ENCODE results near the gene HMSD. TPM values are rescaled to one million over a fixed set of nuclear protein-coding genes. Genes with fewer than 3 reads are reported as not detected.

Gene HMSD
- total RNA-seq, 1 experiment from 2014 or later = 3.0 TPM

DNA sequence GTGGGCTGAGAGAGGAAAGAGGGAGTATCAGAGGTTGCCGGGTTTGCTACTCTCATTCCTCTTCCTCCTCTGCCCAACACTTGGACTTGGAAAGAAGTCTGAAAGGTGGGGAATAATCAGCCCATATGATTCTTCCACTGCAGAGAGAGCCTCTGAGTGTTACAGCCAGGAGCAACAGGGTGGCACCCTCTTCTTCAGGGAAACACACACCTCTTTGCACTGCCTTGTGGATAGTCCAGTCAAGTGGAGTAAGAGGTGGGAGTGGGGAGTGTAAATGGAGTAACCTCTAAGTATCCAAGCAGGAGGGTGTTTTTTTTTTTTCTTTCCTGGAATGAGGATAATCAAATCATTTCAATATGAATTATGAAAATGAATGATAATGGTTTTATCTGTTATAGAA lies 11.8 kb downstream of the HMSD start:
- POLR2A ChIA-PET = no interaction called here
- Mint-ChIP-seq H3K9me3 (no peaks in the 10 kb centered on the region), H3K27me3 (ENCODE audit: low read depth) (peaks cover 3% of the 10 kb centered on the region; the same call in 1 of the 2 replicates), H3K4me1 (no peaks in the 10 kb centered on the region), H3K4me3 (no peak overlapping the region), H3K27ac (no peak overlapping the region), H3K36me3 (no peaks in the 10 kb centered on the region)
- ATAC-seq (no peak), DNase-seq (ENCODE audit: low spot score) (no peak)
- TF ChIP-seq CBFB (CRISPR knock-in tag; IDR thresholded peaks at IDR 0.05; ENCODE audit: low read depth) (no peak), ETV6 (CRISPR knock-in tag; IDR thresholded peaks at IDR 0.05) (no peak), TEAD1 (CRISPR knock-in tag; IDR thresholded peaks at IDR 0.05) (no peak), ZNF396 (CRISPR knock-in tag; IDR thresholded peaks at IDR 0.05; ENCODE audit: borderline replicate concordance) (no peak), ZNF232 (CRISPR knock-in tag; IDR thresholded peaks at IDR 0.05) (no peak), NR3C1 (CRISPR knock-in tag; conservative IDR thresholded peaks at IDR 0.05; ENCODE audit: low read depth) (no peak), ESRRA (CRISPR knock-in tag; IDR thresholded peaks at IDR 0.05; ENCODE audit: borderline replicate concordance) (no peak), SOX15 (CRISPR knock-in tag; IDR thresholded peaks at IDR 0.05) (no peak), CREM (CRISPR knock-in tag; IDR thresholded peaks at IDR 0.05) (no peak), SMAD3 (CRISPR knock-in tag; IDR thresholded peaks at IDR 0.05; ENCODE audit: borderline replicate concordance) (no peak)
- TF ChIP-seq, protein P1, sequence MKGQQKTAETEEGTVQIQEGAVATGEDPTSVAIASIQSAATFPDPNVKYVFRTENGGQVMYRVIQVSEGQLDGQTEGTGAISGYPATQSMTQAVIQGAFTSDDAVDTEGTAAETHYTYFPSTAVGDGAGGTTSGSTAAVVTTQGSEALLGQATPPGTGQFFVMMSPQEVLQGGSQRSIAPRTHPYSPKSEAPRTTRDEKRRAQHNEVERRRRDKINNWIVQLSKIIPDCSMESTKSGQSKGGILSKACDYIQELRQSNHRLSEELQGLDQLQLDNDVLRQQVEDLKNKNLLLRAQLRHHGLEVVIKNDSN (CRISPR knock-in tag; IDR thresholded peaks at IDR 0.05) = no peak
- TF ChIP-seq, protein P2, sequence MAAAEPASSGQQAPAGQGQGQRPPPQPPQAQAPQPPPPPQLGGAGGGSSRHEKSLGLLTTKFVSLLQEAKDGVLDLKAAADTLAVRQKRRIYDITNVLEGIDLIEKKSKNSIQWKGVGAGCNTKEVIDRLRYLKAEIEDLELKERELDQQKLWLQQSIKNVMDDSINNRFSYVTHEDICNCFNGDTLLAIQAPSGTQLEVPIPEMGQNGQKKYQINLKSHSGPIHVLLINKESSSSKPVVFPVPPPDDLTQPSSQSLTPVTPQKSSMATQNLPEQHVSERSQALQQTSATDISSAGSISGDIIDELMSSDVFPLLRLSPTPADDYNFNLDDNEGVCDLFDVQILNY (CRISPR knock-in tag; IDR thresholded peaks at IDR 0.05) = no peak
- TF ChIP-seq, protein P3, sequence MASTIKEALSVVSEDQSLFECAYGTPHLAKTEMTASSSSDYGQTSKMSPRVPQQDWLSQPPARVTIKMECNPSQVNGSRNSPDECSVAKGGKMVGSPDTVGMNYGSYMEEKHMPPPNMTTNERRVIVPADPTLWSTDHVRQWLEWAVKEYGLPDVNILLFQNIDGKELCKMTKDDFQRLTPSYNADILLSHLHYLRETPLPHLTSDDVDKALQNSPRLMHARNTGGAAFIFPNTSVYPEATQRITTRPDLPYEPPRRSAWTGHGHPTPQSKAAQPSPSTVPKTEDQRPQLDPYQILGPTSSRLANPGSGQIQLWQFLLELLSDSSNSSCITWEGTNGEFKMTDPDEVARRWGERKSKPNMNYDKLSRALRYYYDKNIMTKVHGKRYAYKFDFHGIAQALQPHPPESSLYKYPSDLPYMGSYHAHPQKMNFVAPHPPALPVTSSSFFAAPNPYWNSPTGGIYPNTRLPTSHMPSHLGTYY (CRISPR knock-in tag; IDR thresholded peaks at IDR 0.05) = no peak
- TF ChIP-seq, protein P4, sequence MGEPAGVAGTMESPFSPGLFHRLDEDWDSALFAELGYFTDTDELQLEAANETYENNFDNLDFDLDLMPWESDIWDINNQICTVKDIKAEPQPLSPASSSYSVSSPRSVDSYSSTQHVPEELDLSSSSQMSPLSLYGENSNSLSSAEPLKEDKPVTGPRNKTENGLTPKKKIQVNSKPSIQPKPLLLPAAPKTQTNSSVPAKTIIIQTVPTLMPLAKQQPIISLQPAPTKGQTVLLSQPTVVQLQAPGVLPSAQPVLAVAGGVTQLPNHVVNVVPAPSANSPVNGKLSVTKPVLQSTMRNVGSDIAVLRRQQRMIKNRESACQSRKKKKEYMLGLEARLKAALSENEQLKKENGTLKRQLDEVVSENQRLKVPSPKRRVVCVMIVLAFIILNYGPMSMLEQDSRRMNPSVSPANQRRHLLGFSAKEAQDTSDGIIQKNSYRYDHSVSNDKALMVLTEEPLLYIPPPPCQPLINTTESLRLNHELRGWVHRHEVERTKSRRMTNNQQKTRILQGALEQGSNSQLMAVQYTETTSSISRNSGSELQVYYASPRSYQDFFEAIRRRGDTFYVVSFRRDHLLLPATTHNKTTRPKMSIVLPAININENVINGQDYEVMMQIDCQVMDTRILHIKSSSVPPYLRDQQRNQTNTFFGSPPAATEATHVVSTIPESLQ (CRISPR knock-in tag; IDR thresholded peaks at IDR 0.05) = no peak
- CTCF ChIA-PET = interaction anchor here (0.9 to 1.6 kb wide), 2 partner anchors 9 to 33 kb away, joined by 3 read pairs; no protein-coding TSS in a partner anchor

DNA sequence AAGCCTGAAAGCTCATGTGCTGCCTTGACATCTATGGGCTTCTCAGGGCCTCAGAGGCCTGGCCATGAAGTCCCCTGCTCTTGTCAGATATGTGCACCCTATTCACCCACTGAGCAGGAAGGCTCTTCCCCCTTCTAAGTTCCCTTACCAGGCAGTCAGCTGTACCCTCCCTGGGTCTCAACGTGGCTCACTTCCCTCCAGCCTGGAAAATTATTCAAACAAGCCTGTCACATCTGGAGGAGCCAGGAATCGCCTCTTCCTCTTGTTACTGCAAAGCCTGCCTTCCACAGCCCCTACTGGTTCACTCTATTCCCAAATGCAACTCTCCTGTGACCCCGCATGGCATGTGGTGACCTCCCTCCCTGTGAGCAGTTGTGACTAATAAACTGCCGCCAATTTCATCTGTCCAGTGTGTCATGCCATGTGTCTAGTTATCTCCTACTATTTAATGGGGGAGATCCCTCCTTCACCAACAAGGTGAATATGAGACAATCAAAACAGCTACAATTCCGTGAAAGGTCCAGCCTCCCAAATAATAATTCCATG lies 12.4 kb downstream of the HMSD start:
- H3K27ac Mint-ChIP-seq = no peak overlapping the region
- no peaks in the 10 kb centered on the region for H3K36me3 Mint-ChIP-seq
- no peaks in the 10 kb centered on the region for H3K9me3 Mint-ChIP-seq
- H3K4me3 Mint-ChIP-seq = no peak overlapping the region
- CTCF ChIA-PET = interaction anchor here (1.6 kb wide), 1 partner anchor 9 kb away, joined by 3 read pairs; no protein-coding TSS in a partner anchor
- peaks cover 4% of the 10 kb centered on the region; the same call in 1 of the 2 replicates for H3K27me3 Mint-ChIP-seq (ENCODE audit: low read depth)
- no peak for ATAC-seq
- DNase-seq (ENCODE audit: low spot score) = no peak
- no peaks in the 10 kb centered on the region for H3K4me1 Mint-ChIP-seq
- POLR2A ChIA-PET = no interaction called here
- TF ChIP-seq, protein P5, sequence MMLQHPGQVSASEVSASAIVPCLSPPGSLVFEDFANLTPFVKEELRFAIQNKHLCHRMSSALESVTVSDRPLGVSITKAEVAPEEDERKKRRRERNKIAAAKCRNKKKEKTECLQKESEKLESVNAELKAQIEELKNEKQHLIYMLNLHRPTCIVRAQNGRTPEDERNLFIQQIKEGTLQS (CRISPR knock-in tag; conservative IDR thresholded peaks at IDR 0.05) = no peak
- TF ChIP-seq NFYB (CRISPR knock-in tag; conservative IDR thresholded peaks at IDR 0.05; ENCODE audit: low read depth) (no peak), MXD4 (CRISPR knock-in tag; IDR thresholded peaks at IDR 0.05; ENCODE audit: borderline replicate concordance) (no peak), MYBL2 (CRISPR knock-in tag; IDR thresholded peaks at IDR 0.05) (no peak), EMX1 (CRISPR knock-in tag; IDR thresholded peaks at IDR 0.05) (no peak), ATF1 (CRISPR knock-in tag; IDR thresholded peaks at IDR 0.05) (no peak)
- TF ChIP-seq, protein P6, sequence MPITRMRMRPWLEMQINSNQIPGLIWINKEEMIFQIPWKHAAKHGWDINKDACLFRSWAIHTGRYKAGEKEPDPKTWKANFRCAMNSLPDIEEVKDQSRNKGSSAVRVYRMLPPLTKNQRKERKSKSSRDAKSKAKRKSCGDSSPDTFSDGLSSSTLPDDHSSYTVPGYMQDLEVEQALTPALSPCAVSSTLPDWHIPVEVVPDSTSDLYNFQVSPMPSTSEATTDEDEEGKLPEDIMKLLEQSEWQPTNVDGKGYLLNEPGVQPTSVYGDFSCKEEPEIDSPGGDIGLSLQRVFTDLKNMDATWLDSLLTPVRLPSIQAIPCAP (CRISPR knock-in tag; IDR thresholded peaks at IDR 0.05) = no peak
- TF ChIP-seq, protein P7, sequence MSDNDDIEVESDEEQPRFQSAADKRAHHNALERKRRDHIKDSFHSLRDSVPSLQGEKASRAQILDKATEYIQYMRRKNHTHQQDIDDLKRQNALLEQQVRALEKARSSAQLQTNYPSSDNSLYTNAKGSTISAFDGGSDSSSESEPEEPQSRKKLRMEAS (CRISPR knock-in tag; IDR thresholded peaks at IDR 0.05) = no peak
- TF ChIP-seq, protein P8, sequence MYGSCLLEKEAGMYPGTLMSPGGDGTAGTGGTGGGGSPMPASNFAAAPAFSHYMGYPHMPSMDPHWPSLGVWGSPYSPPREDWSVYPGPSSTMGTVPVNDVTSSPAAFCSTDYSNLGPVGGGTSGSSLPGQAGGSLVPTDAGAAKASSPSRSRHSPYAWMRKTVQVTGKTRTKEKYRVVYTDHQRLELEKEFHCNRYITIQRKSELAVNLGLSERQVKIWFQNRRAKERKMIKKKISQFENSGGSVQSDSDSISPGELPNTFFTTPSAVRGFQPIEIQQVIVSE (CRISPR knock-in tag; IDR thresholded peaks at IDR 0.05; ENCODE audit: borderline replicate concordance) = no peak
- TF ChIP-seq, protein P9, sequence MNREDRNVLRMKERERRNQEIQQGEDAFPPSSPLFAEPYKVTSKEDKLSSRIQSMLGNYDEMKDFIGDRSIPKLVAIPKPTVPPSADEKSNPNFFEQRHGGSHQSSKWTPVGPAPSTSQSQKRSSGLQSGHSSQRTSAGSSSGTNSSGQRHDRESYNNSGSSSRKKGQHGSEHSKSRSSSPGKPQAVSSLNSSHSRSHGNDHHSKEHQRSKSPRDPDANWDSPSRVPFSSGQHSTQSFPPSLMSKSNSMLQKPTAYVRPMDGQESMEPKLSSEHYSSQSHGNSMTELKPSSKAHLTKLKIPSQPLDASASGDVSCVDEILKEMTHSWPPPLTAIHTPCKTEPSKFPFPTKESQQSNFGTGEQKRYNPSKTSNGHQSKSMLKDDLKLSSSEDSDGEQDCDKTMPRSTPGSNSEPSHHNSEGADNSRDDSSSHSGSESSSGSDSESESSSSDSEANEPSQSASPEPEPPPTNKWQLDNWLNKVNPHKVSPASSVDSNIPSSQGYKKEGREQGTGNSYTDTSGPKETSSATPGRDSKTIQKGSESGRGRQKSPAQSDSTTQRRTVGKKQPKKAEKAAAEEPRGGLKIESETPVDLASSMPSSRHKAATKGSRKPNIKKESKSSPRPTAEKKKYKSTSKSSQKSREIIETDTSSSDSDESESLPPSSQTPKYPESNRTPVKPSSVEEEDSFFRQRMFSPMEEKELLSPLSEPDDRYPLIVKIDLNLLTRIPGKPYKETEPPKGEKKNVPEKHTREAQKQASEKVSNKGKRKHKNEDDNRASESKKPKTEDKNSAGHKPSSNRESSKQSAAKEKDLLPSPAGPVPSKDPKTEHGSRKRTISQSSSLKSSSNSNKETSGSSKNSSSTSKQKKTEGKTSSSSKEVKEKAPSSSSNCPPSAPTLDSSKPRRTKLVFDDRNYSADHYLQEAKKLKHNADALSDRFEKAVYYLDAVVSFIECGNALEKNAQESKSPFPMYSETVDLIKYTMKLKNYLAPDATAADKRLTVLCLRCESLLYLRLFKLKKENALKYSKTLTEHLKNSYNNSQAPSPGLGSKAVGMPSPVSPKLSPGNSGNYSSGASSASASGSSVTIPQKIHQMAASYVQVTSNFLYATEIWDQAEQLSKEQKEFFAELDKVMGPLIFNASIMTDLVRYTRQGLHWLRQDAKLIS (CRISPR knock-in tag; IDR thresholded peaks at IDR 0.05; ENCODE audit: borderline replicate concordance) = no peak
- TF ChIP-seq, protein P1 (CRISPR knock-in tag; IDR thresholded peaks at IDR 0.05) = no peak
